Measurements from ENCODE around the gene NSG1.

Gene NSG1

GRCh38 chr4:4390515-4391240, 3.8 kb downstream of the NSG1 start:
- Mint-ChIP-seq H3K27me3 (ENCODE audit: low read depth) (peaks cover 85% of the 10 kb centered on the region), H3K4me1 (peaks cover 7% of the 10 kb centered on the region), H3K36me3 (ENCODE audit: low read depth) (no peaks in the 10 kb centered on the region), H3K27ac (no peak overlapping the region), H3K4me3 (no peak overlapping the region), H3K9me3 (no peaks in the 10 kb centered on the region)
- no peak for TF ChIP-seq CTCF (IDR thresholded peaks at IDR 0.05; ENCODE audit: unreplicated experiment in 3 of 3)

GRCh38 chr4:4391866-4392265, 5.0 kb downstream of the NSG1 start:
- H3K4me3 Mint-ChIP-seq: no peak overlapping the region

GRCh38 chr4:4392501-4393183, 5.7 kb downstream of the NSG1 start:
- Mint-ChIP-seq H3K4me1 (peaks cover 9% of the 10 kb centered on the region), H3K9me3 (no peaks in the 10 kb centered on the region), H3K4me3 (no peak overlapping the region), H3K27me3 (ENCODE audit: low read depth) (peaks cover 93% of the 10 kb centered on the region), H3K27ac (no peak overlapping the region), H3K36me3 (ENCODE audit: low read depth) (no peaks in the 10 kb centered on the region)
- TF ChIP-seq CTCF (IDR thresholded peaks at IDR 0.05; ENCODE audit: unreplicated experiment in 3 of 3): no peak

More at GRCh38 chr4:4391866-4392265, 5.0 kb downstream of the NSG1 start:
- Mint-ChIP-seq H3K27ac (no peak overlapping the region), H3K9me3 (no peaks in the 10 kb centered on the region), H3K36me3 (ENCODE audit: low read depth) (no peaks in the 10 kb centered on the region), H3K27me3 (ENCODE audit: low read depth) (peaks cover 88% of the 10 kb centered on the region), H3K4me1 (peaks cover 9% of the 10 kb centered on the region)
- TF ChIP-seq CTCF (IDR thresholded peaks at IDR 0.05; ENCODE audit: unreplicated experiment in 3 of 3): no peak

GRCh38 chr4:4394644-4395043, 7.7 kb downstream of the NSG1 start:
- H3K27ac Mint-ChIP-seq: no peak overlapping the region
- TF ChIP-seq CTCF (IDR thresholded peaks at IDR 0.05; ENCODE audit: unreplicated experiment in 3 of 3): no peak
- peaks cover 92% of the 10 kb centered on the region for H3K27me3 Mint-ChIP-seq (ENCODE audit: low read depth)
- H3K4me1 Mint-ChIP-seq: peaks cover 4% of the 10 kb centered on the region
- no peaks in the 10 kb centered on the region for H3K36me3 Mint-ChIP-seq (ENCODE audit: low read depth)
- H3K4me3 Mint-ChIP-seq: no peak overlapping the region
- H3K9me3 Mint-ChIP-seq: peaks cover 6% of the 10 kb centered on the region

GRCh38 chr4:4395371-4395770, 8.5 kb downstream of the NSG1 start:
- Mint-ChIP-seq H3K27me3 (ENCODE audit: low read depth) (peaks cover 85% of the 10 kb centered on the region), H3K9me3 (peaks cover 9% of the 10 kb centered on the region), H3K36me3 (ENCODE audit: low read depth) (no peaks in the 10 kb centered on the region), H3K27ac (no peak overlapping the region), H3K4me1 (peaks cover 4% of the 10 kb centered on the region), H3K4me3 (no peak overlapping the region)
- no peak for TF ChIP-seq CTCF (IDR thresholded peaks at IDR 0.05; ENCODE audit: unreplicated experiment in 3 of 3)

Measured in nephron (organoid).